RWPE1 (cell line): Measurements from ENCODE around the gene INS.

Experiments
- CTCF ChIA-PET: fragments of 350-600 bp; sonication (Branson Sonifier 250); formaldehyde crosslinking; extraction: SDS; loops from one replicate; lab custom pipeline; 2021; lab: Yijun Ruan, JAX
- POLR2A ChIA-PET: fragments of 400-600 bp; formaldehyde crosslinking; extraction: SDS; loops from one replicate; lab custom pipeline; 2020; ENCODE audit warnings: antibody characterized with exemption; ENCODE audit not compliant: low non-redundant PET; lab: Yijun Ruan, JAX
- DNase-seq: peaks from one replicate; pipeline ENCODE4 v3.0.0; 2012; ENCODE audit warnings: low spot score
- H3K27ac ChIP-seq: fragments of 450-650 bp; 2 replicates; pipeline ENCODE4 v1.5.1; 2017
- TF ChIP-seq, protein P1 (sequence below): fragments of 450-650 bp; conservative IDR thresholded peaks from 2 replicates; pipeline ENCODE4 v1.5.1; 2017; ENCODE audit warnings: low read depth, mild to moderate bottlenecking

Gene INS

DNA sequence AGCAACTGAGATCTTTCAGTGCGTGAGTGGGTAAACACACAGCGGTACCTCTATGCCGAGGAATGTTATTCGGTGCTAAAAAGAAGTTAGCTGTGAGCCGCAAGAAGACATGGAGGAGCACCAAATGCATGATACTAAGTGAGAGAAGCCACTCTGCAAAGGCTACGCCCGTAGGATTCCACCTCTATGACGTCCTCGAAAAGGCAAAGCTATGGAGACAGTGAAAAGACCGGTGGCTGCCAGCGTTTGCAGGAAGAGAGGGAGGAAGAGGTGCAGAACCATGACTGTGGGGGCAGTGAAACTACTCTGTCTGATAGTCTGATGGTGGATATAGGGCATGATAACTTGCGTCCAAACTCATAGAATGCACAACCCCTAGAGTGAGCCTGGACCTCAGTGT, 50.5 kb downstream of the INS start:
- DNase-seq, result no peak
- ChIA-PET CTCF (no interaction called here), POLR2A (no interaction called here)
- TF ChIP-seq, protein P1, sequence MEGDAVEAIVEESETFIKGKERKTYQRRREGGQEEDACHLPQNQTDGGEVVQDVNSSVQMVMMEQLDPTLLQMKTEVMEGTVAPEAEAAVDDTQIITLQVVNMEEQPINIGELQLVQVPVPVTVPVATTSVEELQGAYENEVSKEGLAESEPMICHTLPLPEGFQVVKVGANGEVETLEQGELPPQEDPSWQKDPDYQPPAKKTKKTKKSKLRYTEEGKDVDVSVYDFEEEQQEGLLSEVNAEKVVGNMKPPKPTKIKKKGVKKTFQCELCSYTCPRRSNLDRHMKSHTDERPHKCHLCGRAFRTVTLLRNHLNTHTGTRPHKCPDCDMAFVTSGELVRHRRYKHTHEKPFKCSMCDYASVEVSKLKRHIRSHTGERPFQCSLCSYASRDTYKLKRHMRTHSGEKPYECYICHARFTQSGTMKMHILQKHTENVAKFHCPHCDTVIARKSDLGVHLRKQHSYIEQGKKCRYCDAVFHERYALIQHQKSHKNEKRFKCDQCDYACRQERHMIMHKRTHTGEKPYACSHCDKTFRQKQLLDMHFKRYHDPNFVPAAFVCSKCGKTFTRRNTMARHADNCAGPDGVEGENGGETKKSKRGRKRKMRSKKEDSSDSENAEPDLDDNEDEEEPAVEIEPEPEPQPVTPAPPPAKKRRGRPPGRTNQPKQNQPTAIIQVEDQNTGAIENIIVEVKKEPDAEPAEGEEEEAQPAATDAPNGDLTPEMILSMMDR, result no peak
- no peak overlapping the region for H3K27ac ChIP-seq
